Subcutaneous abdominal adipose tissue (tissue), 5 donors: ENCODE data around the gene IGSF8.

ENCODE experiments used
- H3K27ac ChIP-seq: one replicate; pipeline ENCODE4 v1.7.0; 2013; ENCODE audit warnings: low read depth, mild to moderate bottlenecking, inconsistent platforms, low read length, moderate library complexity
- H3K27me3 ChIP-seq, 5 donors: one replicate each; pipeline ENCODE4 v1.7.0; 2013; ENCODE audit warnings: low read length in 5 of 5, inconsistent platforms in 1 of 5; ENCODE audit not compliant: control insufficient read depth in 5 of 5, insufficient read depth in 4 of 5
- H3K36me3 ChIP-seq, 5 donors: one replicate each; pipeline ENCODE4 v1.7.0; 2013; ENCODE audit warnings: low read length in 5 of 5; ENCODE audit not compliant: control insufficient read depth in 5 of 5, insufficient read depth in 5 of 5
- H3K4me1 ChIP-seq, 5 donors: one replicate each; pipeline ENCODE4 v1.7.0; 2013; ENCODE audit warnings: low read length in 5 of 5, mild to moderate bottlenecking in 3 of 5, moderate library complexity in 1 of 5; ENCODE audit not compliant: control insufficient read depth in 5 of 5, insufficient read depth in 5 of 5
- H3K4me3 ChIP-seq, 5 donors: one replicate each; pipeline ENCODE4 v1.7.0; 2013; ENCODE audit warnings: low read length in 5 of 5, low read depth in 1 of 5
- H3K9ac ChIP-seq, 5 donors: one replicate each; pipeline ENCODE4 v1.7.0; 2013; ENCODE audit warnings: low read length in 5 of 5, mild to moderate bottlenecking in 4 of 5, moderate library complexity in 3 of 5
- H3K9me3 ChIP-seq, 5 donors: one replicate each; pipeline ENCODE4 v1.7.0; 2013; ENCODE audit warnings: low read length in 5 of 5; ENCODE audit not compliant: control insufficient read depth in 5 of 5
- donor health status: healthy.
- donor health status: healthy.
- donor health status: healthy.
- donor health status: healthy.
- donor health status: healthy.

Gene IGSF8

GRCh38 chr1:160134791-160135572, 36.6 kb upstream of the IGSF8 start:
- H3K4me1 ChIP-seq: peaks cover 0 to 33% (median 20%) of the 10 kb centered on the region in 5 donors
- H3K9ac ChIP-seq: no peak overlapping the region

DNA sequence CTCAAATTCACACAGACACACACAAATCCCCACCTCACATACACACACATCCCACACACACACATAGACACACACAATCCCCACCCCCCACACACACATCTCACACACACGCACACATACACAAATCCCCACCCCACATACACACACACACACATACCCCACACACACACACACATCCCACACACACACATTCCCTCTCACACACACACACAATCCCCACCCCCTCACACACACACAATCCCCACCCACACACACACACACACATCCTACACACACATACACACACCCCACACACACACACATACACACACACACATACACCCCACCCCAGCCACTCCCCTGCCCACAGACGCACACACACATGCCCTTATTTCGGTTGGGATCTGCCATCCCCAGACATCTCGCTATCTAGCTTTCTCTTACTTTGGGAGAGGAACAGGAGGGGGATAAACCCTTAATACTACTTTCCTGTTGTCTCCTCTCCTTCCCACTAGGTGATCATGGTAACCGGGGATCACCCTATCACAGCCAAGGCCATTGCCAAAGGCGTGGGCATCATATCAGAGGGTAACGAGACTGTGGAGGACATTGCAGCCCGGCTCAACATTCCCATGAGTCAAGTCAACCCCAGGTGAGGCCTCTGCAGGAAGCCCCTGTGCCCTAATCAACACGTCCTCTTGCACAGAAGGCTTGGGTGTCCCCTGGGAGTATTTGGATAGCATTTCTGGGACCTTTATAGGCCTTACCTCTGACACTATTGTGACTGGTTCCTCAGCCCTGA, 35.8 kb upstream of the IGSF8 start:
- no peaks in the 10 kb centered on the region for H3K27me3 ChIP-seq
- peaks cover 0 to 39% (median 22%) of the 10 kb centered on the region in 5 donors for H3K4me1 ChIP-seq
- H3K27ac ChIP-seq: no peak overlapping the region
- no peaks in the 10 kb centered on the region for H3K9me3 ChIP-seq
- H3K4me3 ChIP-seq: no peak overlapping the region
- H3K36me3 ChIP-seq: peaks cover 0 to 22% (median 5%) of the 10 kb centered on the region in 5 donors
- H3K9ac ChIP-seq: no peak overlapping the region

More at GRCh38 chr1:160134791-160135572, 36.6 kb upstream of the IGSF8 start:
- Histone ChIP-seq H3K9me3 (no peaks in the 10 kb centered on the region), H3K27ac (no peak overlapping the region), H3K4me3 (no peak overlapping the region), H3K27me3 (no peaks in the 10 kb centered on the region), H3K36me3 (peaks cover 0 to 23% (median 7%) of the 10 kb centered on the region in 5 donors)

- H3K27me3 ChIP-seq: no peaks in the 10 kb centered on the region
- H3K27ac ChIP-seq: peak overlapping the region; percentile 39
- H3K9me3 ChIP-seq: no peaks in the 10 kb centered on the region
- H3K36me3 ChIP-seq: peaks cover 0 to 23% (median 5%) of the 10 kb centered on the region in 5 donors
- no peak overlapping the region for H3K9ac ChIP-seq
- no peak overlapping the region for H3K4me3 ChIP-seq
- peaks cover 0 to 59% (median 35%) of the 10 kb centered on the region in 5 donors for H3K4me1 ChIP-seq
Measured at GRCh38 chr1:160131803-160132565, 33.6 kb upstream of the IGSF8 start.

GRCh38 chr1:160130939-160131338, 32.5 kb upstream of the IGSF8 start:
- Histone ChIP-seq H3K9ac (peak overlapping the region in 1 of 5 donors; percentile 26), H3K4me1 (peaks cover 0 to 63% (median 35%) of the 10 kb centered on the region in 5 donors)

DNA sequence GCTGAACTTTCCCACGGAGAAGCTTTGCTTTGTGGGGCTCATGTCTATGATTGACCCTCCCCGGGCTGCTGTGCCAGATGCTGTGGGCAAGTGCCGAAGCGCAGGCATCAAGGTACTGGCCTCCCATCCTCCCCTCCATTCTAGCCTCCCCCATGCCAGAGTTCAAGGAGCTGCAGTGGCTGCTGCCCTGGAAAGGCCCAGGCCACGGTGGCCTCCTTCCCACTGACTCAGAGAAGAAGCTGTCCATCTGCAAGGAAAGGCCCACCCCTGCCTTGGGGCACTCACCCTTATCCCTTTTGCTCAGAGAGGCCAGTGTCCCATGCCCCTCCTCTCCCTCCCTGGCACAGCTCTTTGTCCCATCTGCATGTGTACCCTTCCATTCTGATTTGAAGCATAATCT, 32.1 kb upstream of the IGSF8 start:
- Histone ChIP-seq H3K4me1 (peaks cover 0 to 67% (median 39%) of the 10 kb centered on the region in 5 donors), H3K9me3 (no peaks in the 10 kb centered on the region), H3K36me3 (peaks cover 0 to 8% (median 0%) of the 10 kb centered on the region in 5 donors), H3K27me3 (no peaks in the 10 kb centered on the region), H3K27ac (peak overlapping the region; percentile 39), H3K9ac (no peak overlapping the region), H3K4me3 (no peak overlapping the region)

More at GRCh38 chr1:160130939-160131338, 32.5 kb upstream of the IGSF8 start:
- Histone ChIP-seq H3K9me3 (no peaks in the 10 kb centered on the region), H3K27ac (peak overlapping the region; percentile 39), H3K4me3 (no peak overlapping the region), H3K36me3 (peaks cover 0 to 13% (median 3%) of the 10 kb centered on the region in 5 donors), H3K27me3 (no peaks in the 10 kb centered on the region)

DNA sequence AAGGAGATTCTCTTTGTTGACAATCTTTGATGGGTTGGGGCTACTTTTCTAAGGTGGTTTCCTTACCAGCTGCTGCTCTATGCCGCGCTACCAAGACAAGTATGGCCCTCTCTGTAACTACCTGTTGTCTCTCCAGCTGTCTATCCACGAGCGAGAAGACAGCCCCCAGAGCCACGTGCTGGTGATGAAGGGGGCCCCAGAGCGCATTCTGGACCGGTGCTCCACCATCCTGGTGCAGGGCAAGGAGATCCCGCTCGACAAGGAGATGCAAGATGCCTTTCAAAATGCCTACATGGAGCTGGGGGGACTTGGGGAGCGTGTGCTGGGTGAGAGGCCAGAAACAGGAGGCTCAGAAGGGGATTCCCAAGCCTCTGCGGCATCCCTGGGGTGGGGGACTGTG, 31.5 kb upstream of the IGSF8 start:
- Histone ChIP-seq H3K9ac (no peak overlapping the region), H3K9me3 (no peaks in the 10 kb centered on the region), H3K36me3 (peaks cover 0 to 8% (median 0%) of the 10 kb centered on the region in 5 donors), H3K27me3 (no peaks in the 10 kb centered on the region), H3K27ac (peak overlapping the region; percentile 91), H3K4me1 (peaks cover 0 to 72% (median 43%) of the 10 kb centered on the region in 5 donors), H3K4me3 (no peak overlapping the region)

- Histone ChIP-seq H3K36me3 (peaks cover 0 to 8% (median 0%) of the 10 kb centered on the region in 5 donors), H3K4me1 (peaks cover 0 to 75% (median 45%) of the 10 kb centered on the region in 5 donors), H3K4me3 (no peak overlapping the region), H3K27me3 (no peaks in the 10 kb centered on the region), H3K27ac (peak overlapping the region; percentile 91), H3K9ac (no peak overlapping the region), H3K9me3 (no peaks in the 10 kb centered on the region)
Measured at GRCh38 chr1:160129558-160129957, 31.1 kb upstream of the IGSF8 start.

DNA sequence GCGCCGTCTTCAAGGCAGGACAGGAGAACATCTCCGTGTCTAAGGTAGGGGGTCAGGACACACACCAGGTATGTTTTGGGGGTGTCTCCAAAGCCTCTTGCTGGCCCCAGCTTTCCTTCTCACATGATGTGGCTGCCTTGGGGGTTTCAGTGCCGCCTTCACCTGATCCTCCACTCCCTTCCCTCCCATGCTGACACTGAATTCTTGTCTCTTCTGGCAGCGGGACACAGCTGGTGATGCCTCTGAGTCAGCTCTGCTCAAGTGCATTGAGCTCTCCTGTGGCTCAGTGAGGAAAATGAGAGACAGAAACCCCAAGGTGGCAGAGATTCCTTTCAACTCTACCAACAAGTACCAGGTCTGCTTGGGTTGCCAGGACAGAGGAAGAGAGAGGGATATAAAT, 30.6 kb upstream of the IGSF8 start:
- no peak overlapping the region for H3K9ac ChIP-seq
- peaks cover 0 to 76% (median 46%) of the 10 kb centered on the region in 5 donors for H3K4me1 ChIP-seq
- no peaks in the 10 kb centered on the region for H3K27me3 ChIP-seq
- H3K27ac ChIP-seq: peak overlapping the region; percentile 91
- no peak overlapping the region for H3K4me3 ChIP-seq
- H3K36me3 ChIP-seq: peaks cover 0 to 8% (median 0%) of the 10 kb centered on the region in 5 donors
- no peaks in the 10 kb centered on the region for H3K9me3 ChIP-seq

- peak overlapping the region; percentile 91 for H3K27ac ChIP-seq
- no peak overlapping the region for H3K9ac ChIP-seq
- no peak overlapping the region for H3K4me3 ChIP-seq
- H3K36me3 ChIP-seq: peaks cover 0 to 8% (median 0%) of the 10 kb centered on the region in 5 donors
- H3K9me3 ChIP-seq: no peaks in the 10 kb centered on the region
- peaks cover 0 to 80% (median 46%) of the 10 kb centered on the region in 5 donors for H3K4me1 ChIP-seq
- no peaks in the 10 kb centered on the region for H3K27me3 ChIP-seq
Measured at GRCh38 chr1:160128636-160129035, 30.2 kb upstream of the IGSF8 start.
